ENCODE data around the gene NPTX2.

The NPTX2 gene

GRCh38 chr7:98603399-98603788, 13.7 kb upstream of the NPTX2 start:
- TF ChIP-seq EZH2phosphoT487 (IDR thresholded peaks at IDR 0.05; ENCODE audit: low read depth) = no peak
- TF ChIP-seq, protein P1, sequence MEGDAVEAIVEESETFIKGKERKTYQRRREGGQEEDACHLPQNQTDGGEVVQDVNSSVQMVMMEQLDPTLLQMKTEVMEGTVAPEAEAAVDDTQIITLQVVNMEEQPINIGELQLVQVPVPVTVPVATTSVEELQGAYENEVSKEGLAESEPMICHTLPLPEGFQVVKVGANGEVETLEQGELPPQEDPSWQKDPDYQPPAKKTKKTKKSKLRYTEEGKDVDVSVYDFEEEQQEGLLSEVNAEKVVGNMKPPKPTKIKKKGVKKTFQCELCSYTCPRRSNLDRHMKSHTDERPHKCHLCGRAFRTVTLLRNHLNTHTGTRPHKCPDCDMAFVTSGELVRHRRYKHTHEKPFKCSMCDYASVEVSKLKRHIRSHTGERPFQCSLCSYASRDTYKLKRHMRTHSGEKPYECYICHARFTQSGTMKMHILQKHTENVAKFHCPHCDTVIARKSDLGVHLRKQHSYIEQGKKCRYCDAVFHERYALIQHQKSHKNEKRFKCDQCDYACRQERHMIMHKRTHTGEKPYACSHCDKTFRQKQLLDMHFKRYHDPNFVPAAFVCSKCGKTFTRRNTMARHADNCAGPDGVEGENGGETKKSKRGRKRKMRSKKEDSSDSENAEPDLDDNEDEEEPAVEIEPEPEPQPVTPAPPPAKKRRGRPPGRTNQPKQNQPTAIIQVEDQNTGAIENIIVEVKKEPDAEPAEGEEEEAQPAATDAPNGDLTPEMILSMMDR (IDR thresholded peaks at IDR 0.05; ENCODE audit: low read depth, low read length) = no peak
- Histone ChIP-seq H3K36me3 (replicated peaks; ENCODE audit: low read depth, low read length) (no peaks in the 10 kb centered on the region), H3K9ac (ENCODE audit: low read length) (no peak overlapping the region), H4K20me1 (ENCODE audit: insufficient read depth, low read length) (no peaks in the 10 kb centered on the region), H3K79me2 (ENCODE audit: low read length) (no peaks in the 10 kb centered on the region), H3K4me1 (ENCODE audit: low read length) (no peaks in the 10 kb centered on the region), H3K9me3 (ENCODE audit: insufficient read depth, low read length) (no peaks in the 10 kb centered on the region), H3K4me2 (ENCODE audit: low read length) (no peak overlapping the region), H2AFZ (ENCODE audit: low read depth, low read length) (no peak overlapping the region), H3K27ac (ENCODE audit: low read length) (no peak overlapping the region), H3K4me3 (ENCODE audit: low read length) (no peak overlapping the region), H3K27me3 (ENCODE audit: low read depth, low read length) (peaks cover 6% of the 10 kb centered on the region; the same call in 1 of the 2 replicates)

- Histone ChIP-seq H3K9ac (ENCODE audit: low read length) (no peak overlapping the region), H3K4me1 (ENCODE audit: low read length) (peaks cover 2% of the 10 kb centered on the region; the same call in 1 of the 2 replicates), H3K27me3 (ENCODE audit: low read depth, low read length) (peaks cover 16% of the 10 kb centered on the region), H3K4me3 (ENCODE audit: low read length) (no peak overlapping the region), H4K20me1 (ENCODE audit: insufficient read depth, low read length) (no peaks in the 10 kb centered on the region), H3K36me3 (replicated peaks; ENCODE audit: low read depth, low read length) (no peaks in the 10 kb centered on the region), H3K4me2 (ENCODE audit: low read length) (no peak overlapping the region), H2AFZ (ENCODE audit: low read depth, low read length) (no peak overlapping the region), H3K9me3 (ENCODE audit: insufficient read depth, low read length) (no peaks in the 10 kb centered on the region), H3K27ac (ENCODE audit: low read length) (no peak overlapping the region), H3K79me2 (ENCODE audit: low read length) (no peaks in the 10 kb centered on the region)
- TF ChIP-seq, protein P1 (IDR thresholded peaks at IDR 0.05; ENCODE audit: low read depth, low read length) = no peak
- no peak for TF ChIP-seq EZH2phosphoT487 (IDR thresholded peaks at IDR 0.05; ENCODE audit: low read depth)
Measured at GRCh38 chr7:98613601-98614425, 3.3 kb upstream of the NPTX2 start.

- no peaks in the 10 kb centered on the region for H4K20me1 ChIP-seq (ENCODE audit: insufficient read depth, low read length)
- H3K9me3 ChIP-seq (ENCODE audit: insufficient read depth, low read length) = no peaks in the 10 kb centered on the region
- H3K27me3 ChIP-seq (ENCODE audit: low read depth, low read length) = peaks cover 11% of the 10 kb centered on the region
- no peak overlapping the region for H3K27ac ChIP-seq (ENCODE audit: low read length)
- TF ChIP-seq EZH2phosphoT487 (IDR thresholded peaks at IDR 0.05; ENCODE audit: low read depth) = no peak
- TF ChIP-seq, protein P1 (IDR thresholded peaks at IDR 0.05; ENCODE audit: low read depth, low read length) = no peak
- no peak overlapping the region for H3K4me2 ChIP-seq (ENCODE audit: low read length)
- H2AFZ ChIP-seq (ENCODE audit: low read depth, low read length) = no peak overlapping the region
- H3K9ac ChIP-seq (ENCODE audit: low read length) = no peak overlapping the region
- peaks cover 5% of the 10 kb centered on the region; the same call in 1 of the 2 replicates for H3K4me1 ChIP-seq (ENCODE audit: low read length)
- H3K36me3 ChIP-seq (replicated peaks; ENCODE audit: low read depth, low read length) = no peaks in the 10 kb centered on the region
- no peak overlapping the region for H3K4me3 ChIP-seq (ENCODE audit: low read length)
- no peaks in the 10 kb centered on the region for H3K79me2 ChIP-seq (ENCODE audit: low read length)
Measured at GRCh38 chr7:98616381-98617050, 569 bp upstream of the NPTX2 start.

- Histone ChIP-seq H3K4me2 (ENCODE audit: low read length) (no peak overlapping the region), H3K27ac (ENCODE audit: low read length) (no peak overlapping the region), H3K4me3 (ENCODE audit: low read length) (no peak overlapping the region), H3K36me3 (replicated peaks; ENCODE audit: low read depth, low read length) (no peaks in the 10 kb centered on the region), H2AFZ (ENCODE audit: low read depth, low read length) (no peak overlapping the region), H3K9me3 (ENCODE audit: insufficient read depth, low read length) (no peaks in the 10 kb centered on the region), H3K4me1 (ENCODE audit: low read length) (peaks cover 5% of the 10 kb centered on the region; the same call in 1 of the 2 replicates), H4K20me1 (ENCODE audit: insufficient read depth, low read length) (no peaks in the 10 kb centered on the region), H3K27me3 (ENCODE audit: low read depth, low read length) (peaks cover 7% of the 10 kb centered on the region; the same call in 1 of the 2 replicates), H3K9ac (ENCODE audit: low read length) (no peak overlapping the region), H3K79me2 (ENCODE audit: low read length) (no peaks in the 10 kb centered on the region)
- TF ChIP-seq, protein P1 (IDR thresholded peaks at IDR 0.05; ENCODE audit: low read depth, low read length) = no peak
- no peak for TF ChIP-seq EZH2phosphoT487 (IDR thresholded peaks at IDR 0.05; ENCODE audit: low read depth)
Measured at GRCh38 chr7:98617960-98618418, 904 bp downstream of the NPTX2 start.
